GM12892 (cell line): ENCODE results near the gene ANKS1B.

Experiments
- DNase-seq: peaks from one replicate; pipeline ENCODE4 v3.0.0; 2011; ENCODE audit not compliant: insufficient read length
- FAIRE-seq: peaks from 2 replicates; lab custom pipeline; 2011; peaks lifted over from hg19 to GRCh38; lab: Jason Lieb, UNC
- POLR2A ChIP-seq: IDR thresholded peaks from 2 replicates; pipeline ENCODE4 v1.6.1; 2011; ENCODE audit warnings: low read depth, low read length, control low read depth
- POLR2AphosphoS5 ChIP-seq: IDR thresholded peaks from 2 replicates; pipeline ENCODE4 v1.6.1; 2011; ENCODE audit warnings: low read depth, low read length, control low read depth
- TAF1 ChIP-seq: IDR thresholded peaks from 2 replicates; pipeline ENCODE4 v1.6.1; 2011; ENCODE audit warnings: low read depth, mild to moderate bottlenecking, control low read depth, low read length, borderline replicate concordance

Gene ANKS1B

DNA sequence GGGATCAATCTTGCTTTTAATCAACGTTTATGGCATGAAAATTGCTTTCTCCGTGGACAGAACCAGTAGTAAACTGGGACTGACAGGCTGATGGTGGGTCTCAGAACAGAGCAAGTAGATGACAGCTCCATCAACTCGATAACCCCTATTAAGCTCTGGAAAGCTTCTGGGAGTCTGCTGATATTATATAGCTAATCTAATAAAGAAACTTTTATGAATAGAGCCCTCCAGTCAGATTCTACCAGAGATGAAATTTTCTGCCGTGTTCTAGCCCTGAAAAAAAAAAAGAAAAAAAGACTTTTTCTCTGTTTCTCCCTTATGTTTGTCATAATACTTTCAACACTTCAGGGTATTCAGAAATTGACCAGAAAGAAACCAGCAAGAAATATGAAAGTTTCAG is 1168.0 kb downstream of the ANKS1B start:
- no peak for DNase-seq
- no peak for TF ChIP-seq TAF1
- no peak for TF ChIP-seq POLR2A
- TF ChIP-seq POLR2AphosphoS5 = no peak
- no peak for FAIRE-seq

DNA sequence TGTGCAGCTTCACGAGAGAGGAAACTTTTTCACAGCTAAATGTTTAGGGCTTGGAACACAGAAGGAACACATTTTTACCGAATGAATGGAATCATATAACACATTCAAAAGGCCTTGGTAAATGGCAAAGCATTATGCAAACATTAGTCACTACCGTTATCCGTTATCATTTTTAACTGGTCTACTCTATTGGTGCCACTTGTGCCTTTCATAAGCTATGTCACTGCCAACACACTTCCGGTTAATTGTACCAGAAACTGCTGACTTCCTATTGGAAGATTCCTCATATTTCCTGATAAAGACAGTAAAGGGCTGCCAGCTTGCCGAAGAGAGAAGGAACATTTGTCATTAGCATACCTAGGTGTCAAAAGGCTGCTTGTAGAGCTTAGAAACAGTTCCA is 1170.5 kb downstream of the ANKS1B start:
- TF ChIP-seq POLR2AphosphoS5 = no peak
- FAIRE-seq (no peak), DNase-seq (no peak)

DNA sequence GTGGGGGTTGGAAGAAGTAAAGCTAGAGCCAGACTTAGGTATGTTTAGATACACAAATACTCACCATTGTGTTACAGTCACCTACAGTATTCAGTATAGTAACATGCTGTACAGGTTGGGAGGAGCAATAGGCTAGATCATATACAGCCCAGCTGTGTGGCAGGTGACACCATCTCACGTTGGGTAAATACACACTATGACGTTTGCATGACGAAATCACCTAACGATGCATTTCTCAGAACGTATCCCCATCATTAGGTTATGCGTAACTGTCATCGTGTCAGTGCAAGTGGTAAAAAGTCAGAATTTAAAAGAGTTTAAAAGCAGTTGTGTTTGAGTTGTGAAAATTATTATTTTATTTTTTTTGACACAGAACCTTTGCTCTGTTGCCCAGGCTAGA is 1172.5 kb downstream of the ANKS1B start:
- FAIRE-seq (no peak), DNase-seq (no peak)
- TF ChIP-seq POLR2A (no peak), TAF1 (no peak), POLR2AphosphoS5 (no peak)

DNA sequence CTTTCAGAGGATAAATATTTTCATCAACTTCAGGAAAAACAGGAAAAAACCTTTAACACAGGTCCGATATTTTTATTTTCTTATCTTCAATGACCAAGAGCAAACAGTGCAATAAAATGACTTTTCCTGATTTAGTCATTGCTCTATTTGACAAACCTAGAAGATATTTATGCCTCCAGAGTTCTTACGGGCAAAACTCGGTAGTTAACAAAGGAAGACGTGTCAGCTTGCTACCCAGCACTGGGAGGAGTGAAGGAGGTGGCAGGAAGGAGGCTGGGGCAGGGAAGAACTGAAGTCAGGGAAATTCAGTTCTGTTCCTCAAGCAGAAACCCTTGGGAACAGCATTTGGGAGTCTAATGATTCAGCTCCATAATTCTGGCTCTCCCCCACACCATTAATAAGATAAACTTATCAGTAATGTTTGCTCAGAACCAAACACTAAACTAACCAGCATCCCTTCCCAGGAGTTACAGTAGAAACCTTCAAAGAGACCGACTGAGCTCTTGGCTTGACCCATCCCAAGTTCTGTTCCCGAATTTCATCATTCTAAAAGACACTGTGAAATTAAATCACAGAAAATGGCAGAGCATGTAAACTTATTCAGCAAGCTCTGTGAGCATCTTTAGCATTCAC is 1176.4 kb downstream of the ANKS1B start:
- DNase-seq (no peak), FAIRE-seq (no peak)
- TF ChIP-seq POLR2AphosphoS5 = no peak
- TF ChIP-seq TAF1 = no peak
- TF ChIP-seq POLR2A = no peak

DNA sequence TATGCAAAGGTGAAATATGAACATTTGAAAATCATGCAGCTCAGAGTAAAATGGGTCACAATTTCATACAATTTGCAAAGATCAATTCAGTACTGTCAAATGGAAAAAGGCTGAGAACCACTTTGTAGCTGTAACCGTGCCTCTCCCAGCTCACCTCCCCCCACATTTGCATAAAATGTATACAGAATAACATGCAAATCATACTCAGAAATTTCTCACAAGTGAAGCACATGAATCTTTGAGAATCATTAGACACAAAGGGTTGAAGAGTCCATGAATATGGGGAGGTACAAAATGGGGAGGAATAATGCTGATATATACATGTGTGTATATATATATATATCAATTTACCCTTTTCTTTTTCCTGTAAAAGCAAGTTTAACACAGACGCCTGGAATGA is 1177.5 kb downstream of the ANKS1B start:
- FAIRE-seq (no peak), DNase-seq (no peak)

DNA sequence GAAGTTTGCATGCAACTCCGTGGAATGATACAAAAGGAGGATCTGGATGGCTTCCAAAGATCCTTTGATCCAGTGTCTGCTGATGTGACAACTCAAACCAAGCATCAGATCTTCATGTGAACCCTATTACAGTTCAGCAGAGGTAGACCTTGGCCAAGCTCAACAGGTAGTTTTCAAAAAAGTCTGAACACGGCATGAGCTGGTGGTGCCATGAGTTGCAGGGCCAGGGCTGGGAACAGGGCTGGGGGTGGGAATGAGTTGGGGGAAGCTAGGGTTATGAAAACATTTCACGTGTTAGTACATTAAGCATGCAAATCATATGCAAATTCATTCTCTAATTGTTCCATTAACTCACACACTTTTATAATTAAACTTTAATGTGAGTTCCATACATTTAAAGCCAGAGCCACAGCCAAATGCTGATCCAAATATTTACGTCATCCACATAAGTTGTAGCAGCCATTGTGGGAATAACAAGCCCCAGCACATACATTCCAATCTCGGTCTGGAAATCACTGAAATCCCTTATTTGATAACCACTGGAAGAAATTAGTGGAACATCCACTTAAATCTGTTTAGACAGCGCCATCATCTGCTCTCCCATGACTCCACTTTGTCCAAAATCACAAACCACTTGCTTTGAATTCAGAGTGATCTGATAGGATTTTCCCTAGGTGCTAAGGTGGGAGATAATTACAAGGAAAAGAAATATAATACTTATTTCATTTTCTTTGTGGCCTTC is 1181.1 kb downstream of the ANKS1B start:
- no peak for FAIRE-seq
- DNase-seq = no peak
- TF ChIP-seq POLR2AphosphoS5 = no peak
- TF ChIP-seq TAF1 = no peak
- no peak for TF ChIP-seq POLR2A

More for the DNA sequence above, 1177.5 kb downstream of the ANKS1B start:
- no peak for TF ChIP-seq POLR2A
- TF ChIP-seq TAF1 = no peak
- no peak for TF ChIP-seq POLR2AphosphoS5

DNA sequence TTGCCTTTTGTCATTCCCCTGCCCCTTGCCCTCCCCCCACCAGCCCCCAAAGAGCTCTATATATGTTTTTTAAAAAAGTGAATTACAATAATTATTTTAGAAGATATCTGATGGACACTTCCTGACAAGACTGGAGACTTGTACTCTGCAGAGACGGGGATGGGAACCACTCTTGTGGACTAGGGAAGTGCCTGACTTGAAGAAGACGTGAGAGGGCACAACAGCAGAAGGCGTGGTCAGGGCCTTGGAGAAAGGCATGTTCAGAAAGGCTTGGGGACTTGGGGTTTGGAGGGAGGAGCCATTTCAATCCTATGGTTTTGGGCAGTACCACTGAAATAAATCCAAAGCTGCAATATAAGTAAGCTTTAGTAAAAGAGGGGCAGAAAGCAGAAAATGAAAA is 1184.9 kb downstream of the ANKS1B start:
- FAIRE-seq = no peak
- no peak for DNase-seq
- TF ChIP-seq POLR2A (no peak), POLR2AphosphoS5 (no peak), TAF1 (no peak)

DNA sequence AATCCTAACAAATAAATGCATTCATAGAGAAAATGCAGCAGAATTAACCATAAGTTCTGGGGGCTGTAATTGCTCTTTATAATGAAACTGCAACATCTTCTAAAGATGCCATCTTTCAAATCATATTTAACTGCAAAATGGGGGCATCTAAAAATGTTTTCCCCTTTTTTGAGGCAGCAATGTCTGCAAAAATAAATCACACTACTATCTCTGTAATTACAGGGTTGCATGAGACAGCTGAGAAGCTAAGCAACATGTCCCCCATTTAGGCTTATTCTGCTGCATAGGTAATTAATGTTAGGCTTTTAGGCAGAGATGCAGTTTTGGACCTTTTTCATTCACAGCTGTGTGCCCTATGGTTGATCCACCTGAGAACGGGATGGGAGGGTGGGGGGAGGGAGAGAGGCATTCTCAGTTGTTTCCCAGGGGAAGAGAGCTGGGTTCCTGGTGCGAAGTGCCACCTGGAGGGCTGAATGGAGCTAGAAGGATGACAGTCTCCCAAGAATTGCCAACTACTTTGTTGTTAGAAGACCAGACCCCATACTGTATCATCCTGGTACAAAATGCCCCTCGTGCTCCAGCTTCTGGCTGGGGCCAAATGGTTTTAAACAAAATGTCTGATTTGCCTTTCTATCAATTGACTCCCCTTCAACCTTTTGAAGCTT is 1185.5 kb downstream of the ANKS1B start:
- no peak for DNase-seq
- no peak for FAIRE-seq

DNA sequence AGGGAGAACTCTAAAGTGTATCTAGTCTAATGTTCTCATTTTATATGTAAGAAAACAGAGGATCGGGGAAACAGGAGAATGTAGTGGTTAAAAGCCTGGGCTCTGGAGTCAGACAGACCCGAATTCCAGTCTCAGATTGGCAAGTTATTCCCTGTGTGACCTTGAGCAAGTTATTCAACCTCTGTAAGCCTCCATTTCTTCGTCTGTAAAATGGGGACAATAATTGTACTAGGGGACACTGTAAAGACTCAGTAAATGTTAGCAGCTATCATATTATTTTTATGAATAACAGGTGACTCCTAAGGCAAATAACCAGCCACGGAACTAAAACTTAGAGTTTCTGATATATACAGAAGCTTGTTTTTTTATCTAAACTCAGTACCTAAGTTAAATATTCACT is 1187.5 kb downstream of the ANKS1B start:
- DNase-seq (no peak), FAIRE-seq (no peak)
- TF ChIP-seq POLR2A (no peak), POLR2AphosphoS5 (no peak), TAF1 (no peak)

More for the DNA sequence above, 1185.5 kb downstream of the ANKS1B start:
- TF ChIP-seq POLR2A (no peak), TAF1 (no peak), POLR2AphosphoS5 (no peak)

DNA sequence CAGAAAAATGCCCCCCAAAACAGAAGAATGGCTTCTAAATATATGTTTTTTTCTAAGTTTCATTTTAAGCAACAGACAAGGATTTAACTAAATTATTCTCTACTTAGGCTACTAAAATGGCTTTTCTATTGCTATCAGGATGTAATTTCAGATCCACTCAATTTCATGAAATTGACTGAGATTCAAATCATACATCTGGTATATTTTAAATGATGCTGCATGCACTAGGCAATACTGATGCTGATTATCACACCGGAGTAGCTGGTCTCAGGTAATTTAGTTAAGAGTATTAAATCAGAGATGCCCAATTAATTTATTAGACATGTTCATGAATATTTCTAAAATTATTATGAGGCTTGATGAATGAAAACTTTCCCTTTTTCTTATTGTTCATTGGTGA is 1188.0 kb downstream of the ANKS1B start:
- DNase-seq (no peak), FAIRE-seq (no peak)
- TF ChIP-seq POLR2A (no peak), POLR2AphosphoS5 (no peak), TAF1 (no peak)

DNA sequence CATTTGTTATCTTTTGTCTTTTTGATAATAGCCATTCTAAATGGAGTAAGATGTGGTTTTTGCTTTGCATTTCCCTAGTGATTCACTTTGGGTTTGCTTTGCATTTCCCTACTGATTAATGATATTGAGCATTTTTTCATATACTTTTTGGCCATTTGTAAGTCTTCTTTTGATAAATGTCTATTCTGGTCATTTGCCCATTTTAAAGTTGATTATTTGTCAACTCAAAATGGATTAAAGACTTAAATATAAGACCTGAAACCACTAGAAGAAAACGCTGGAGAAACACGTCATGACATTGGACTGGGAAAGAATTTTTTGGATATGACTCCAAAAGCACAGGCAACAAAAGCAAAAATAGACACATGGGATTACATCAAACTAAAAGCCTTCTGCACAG is 1191.6 kb downstream of the ANKS1B start:
- TF ChIP-seq POLR2A (no peak), POLR2AphosphoS5 (no peak), TAF1 (no peak)
- DNase-seq = no peak
- no peak for FAIRE-seq
